DOHH2 (cell line): ENCODE data around the gene DPP10.

Source experiments
- CTCF ChIP-seq: fragments of 200-600 bp; sonication (generic); IDR thresholded peaks from one replicate; pipeline ENCODE4 v1.5.1; 2014; ENCODE audit warnings: antibody characterized with exemption, mild to moderate bottlenecking, low read depth, low read length; ENCODE audit not compliant: poor library complexity, severe bottlenecking
- EZH2phosphoT487 ChIP-seq: fragments of 200-600 bp; sonication (generic); IDR thresholded peaks from 2 replicates; pipeline ENCODE4 v1.6.1; 2017; ENCODE audit warnings: borderline replicate concordance, mild to moderate bottlenecking, antibody characterized with exemption, low read length, moderate library complexity, mixed read lengths

- TF ChIP-seq CTCF (no peak), EZH2phosphoT487 (no peak)
Observed at GRCh38 chr2:114940785-114941458, 498.5 kb downstream of the DPP10 start.
